GM18526 (cell line): ENCODE data around the gene TTC22.
A peak's percentile ranks its signal among the peaks of the same experiment; 100 is the strongest.

Source experiments
- POLR2A ChIP-seq: IDR thresholded peaks from 3 replicates; pipeline ENCODE4 v1.6.1; 2011; ENCODE audit not compliant: insufficient read length; ENCODE audit errors: extremely low read depth

The TTC22 gene

DNA sequence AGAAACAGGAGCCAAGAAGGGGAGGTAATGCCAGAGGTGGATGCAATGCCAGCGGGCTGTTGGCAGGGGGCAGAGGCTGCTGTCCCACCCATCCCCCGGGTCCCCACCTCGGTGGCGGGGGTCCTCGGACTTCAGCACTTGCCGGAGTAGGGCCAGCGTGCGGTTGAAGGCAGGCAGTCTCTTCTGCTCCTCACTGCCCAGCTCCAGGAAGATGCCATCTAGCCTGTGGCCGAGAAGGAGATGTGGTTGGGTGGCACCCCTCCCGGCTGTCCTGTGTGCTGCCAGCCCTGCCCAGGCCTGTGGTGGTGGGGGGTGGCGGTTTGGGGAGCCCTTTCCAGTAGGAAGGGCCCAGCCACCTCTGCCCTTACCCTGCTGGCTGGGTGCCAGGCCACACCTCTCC lies 13.5 kb downstream of the TTC22 start:
- no peak for TF ChIP-seq POLR2A

DNA sequence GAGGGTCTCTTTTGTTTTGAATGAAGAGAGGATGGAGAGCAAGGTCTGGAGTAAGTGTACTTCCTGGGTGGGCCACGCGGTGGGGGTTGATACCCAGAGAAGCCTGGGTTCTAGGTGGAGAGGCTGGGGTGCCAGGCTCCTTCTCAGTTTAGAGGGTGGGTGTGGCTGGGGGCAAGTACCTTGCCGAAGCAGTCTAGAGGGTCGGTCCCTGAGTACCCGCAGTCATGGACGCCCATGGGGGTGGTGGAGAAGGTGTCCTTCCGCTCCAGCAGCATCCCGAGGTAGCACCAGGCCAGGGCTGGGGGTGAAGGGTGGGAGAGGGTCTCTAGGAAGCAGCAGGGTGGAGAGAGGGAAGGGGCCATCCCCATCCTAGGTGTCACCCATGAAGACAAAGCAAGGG lies 14.3 kb downstream of the TTC22 start:
- no peak for TF ChIP-seq POLR2A

DNA sequence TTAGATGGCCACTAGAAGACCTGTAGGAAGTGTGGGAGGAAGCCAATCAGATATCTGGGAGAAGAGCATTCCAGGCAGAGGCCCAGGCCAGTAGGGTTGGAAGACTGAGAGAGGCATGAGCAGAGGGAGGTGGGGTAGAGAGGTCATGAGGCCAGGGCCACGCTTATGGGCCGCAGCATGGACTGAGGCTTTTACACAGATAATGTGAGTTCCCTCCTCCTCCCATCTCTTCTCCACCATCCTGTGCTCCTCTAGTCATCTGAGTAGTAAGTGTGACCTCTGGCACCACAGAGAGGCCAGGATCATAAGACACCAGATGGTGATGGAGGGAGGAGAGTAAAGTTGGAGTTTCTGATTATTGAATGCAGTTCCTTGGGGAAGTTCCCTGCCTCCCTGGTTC lies 17.1 kb downstream of the TTC22 start:
- no peak for TF ChIP-seq POLR2A

GRCh38 chr1:54782588-54782987 lies 18.5 kb downstream of the TTC22 start:
- no peak for TF ChIP-seq POLR2A

DNA sequence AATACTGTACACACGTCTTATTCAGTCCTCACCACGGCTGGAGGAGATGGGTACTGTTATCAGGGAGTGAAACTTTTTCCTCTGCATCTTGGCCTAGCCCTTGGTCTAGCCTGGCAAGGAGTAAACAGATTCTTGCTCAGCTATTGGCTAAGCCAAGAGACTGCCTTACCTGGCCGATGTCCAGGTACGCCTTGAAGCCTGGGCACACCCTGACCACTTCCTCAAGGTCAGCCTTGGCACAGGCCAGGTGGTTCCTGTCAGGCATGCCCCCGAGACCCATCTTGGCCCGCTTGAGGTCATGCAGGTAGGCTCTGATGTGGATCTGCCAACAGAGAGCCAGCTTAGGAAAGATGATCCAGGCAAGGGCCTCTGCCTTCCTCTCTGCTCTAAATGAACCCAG lies 19.0 kb downstream of the TTC22 start:
- no peak for TF ChIP-seq POLR2A

- no peak for TF ChIP-seq POLR2A
These were observed 19.9 kb downstream of the TTC22 start for GRCh38 chr1:54781023-54781723.

- no peak for TF ChIP-seq POLR2A
These were observed 23.7 kb downstream of the TTC22 start for GRCh38 chr1:54777431-54777830.

- no peak for TF ChIP-seq POLR2A
These were observed 24.1 kb downstream of the TTC22 start for GRCh38 chr1:54777011-54777410.

DNA sequence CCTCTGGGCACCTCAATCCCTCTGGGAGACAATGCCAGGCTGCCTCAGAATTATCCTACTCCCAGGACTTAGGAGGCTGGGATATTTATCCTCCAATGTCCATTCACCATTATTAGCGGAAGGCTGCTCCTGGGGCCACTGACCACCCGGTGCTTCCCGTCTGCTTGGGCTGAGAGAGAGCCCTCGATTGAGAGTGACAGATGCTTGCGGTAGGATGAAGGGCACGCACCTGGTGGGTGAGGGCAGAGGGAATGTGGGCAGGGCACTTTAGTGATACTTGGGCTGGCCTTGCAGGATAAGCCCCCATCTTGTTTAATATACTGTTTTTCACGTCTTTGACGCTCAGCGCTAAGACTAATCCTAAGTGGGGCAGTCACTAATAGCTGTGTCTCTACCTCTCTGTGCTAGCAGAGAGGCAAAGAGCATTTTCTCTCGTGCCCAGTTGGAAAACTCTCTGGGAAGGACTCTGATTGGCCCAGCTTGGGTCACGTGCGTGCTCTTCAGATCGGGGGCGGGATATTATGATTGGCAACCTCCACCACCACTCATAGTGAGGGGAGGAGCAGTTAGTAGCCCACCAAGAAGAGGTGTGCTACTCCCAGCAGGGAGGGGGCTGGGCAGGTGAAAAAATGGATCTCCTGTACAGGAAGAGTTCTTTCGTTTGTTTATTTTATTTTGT lies 26.2 kb downstream of the TTC22 start:
- TF ChIP-seq POLR2A, result no peak

- no peak for TF ChIP-seq POLR2A
These were observed 28.2 kb downstream of the TTC22 start for GRCh38 chr1:54772951-54773350.

DNA sequence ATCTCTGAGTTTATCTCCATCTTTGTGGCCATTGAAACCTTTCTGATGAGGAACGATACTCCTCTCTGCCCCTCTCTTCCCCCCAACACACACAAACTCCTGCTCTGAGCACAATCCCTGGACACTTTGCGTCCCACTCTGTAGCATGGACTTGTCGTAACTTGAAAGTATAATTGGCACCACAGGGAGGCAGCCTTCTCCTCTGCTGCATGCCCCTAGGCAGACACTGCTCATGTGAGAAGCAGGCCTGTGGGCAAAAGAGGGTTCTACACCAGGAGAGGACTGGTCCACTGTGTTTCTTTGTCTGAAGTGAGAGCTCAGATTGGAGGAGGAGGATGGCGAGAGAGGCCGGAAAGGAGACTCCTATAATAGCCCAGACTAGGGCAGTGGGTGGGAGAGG lies 33.0 kb downstream of the TTC22 start:
- no peak for TF ChIP-seq POLR2A

GRCh38 chr1:54767526-54767925 lies 33.6 kb downstream of the TTC22 start:
- TF ChIP-seq POLR2A, result no peak

DNA sequence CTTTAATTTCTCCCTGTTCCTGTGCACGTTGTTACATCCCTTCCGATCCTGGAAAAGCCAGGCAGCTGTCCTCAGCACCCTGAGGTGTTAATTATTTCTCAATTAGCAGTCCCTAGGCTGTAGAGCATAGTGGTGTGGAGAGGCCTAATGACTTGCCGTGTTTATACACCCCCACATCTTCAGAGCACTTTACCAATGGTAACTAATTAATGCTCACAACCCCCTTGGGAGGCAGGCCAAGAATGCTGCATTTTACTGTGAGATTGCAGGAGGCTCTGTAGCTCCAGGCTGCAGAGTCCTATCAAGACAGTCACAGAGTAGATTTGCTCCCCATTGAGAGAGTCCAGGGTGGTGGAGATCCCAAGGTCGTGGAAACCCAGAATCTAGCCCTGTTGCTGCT lies 34.4 kb downstream of the TTC22 start:
- TF ChIP-seq POLR2A, result no peak

- TF ChIP-seq POLR2A, result no peak
These were observed 36.1 kb downstream of the TTC22 start for GRCh38 chr1:54764922-54765561.

DNA sequence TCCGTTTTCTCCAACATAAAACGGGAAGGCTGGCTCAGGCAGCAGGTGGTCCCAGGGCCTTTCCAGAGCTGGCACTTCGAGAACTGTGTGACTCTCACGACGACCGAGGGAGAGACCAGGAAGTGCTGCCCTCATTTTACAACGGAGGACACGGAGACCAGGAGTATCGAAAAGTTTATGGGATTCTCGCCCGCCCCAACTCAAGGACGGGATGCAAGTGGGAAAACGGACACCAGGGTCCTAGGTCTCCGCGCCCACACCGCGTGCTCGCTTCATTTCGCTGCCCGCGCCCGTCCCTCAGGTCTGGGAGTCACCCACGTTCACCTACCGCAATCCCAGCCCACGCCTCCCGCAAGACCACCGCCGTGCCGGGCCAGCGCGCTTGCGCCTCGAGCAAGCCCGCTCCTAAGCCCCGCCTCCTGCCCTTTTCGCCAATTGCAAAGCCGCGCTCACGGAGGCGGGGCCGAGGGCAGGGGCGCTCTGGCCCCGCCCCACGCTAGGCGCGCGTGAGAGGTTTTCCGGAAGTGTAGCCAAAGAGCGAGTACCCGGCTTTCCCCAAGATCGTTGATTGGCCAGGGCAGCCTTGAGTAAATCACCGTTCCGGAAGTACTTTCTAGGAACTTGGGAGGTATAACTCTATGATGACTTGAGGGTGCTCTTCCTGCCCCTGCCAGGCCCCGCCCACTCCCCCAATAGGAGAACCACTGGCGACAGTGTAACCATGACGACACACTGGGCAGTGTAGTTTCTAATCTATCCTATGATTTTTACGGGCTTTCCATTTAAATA lies 36.8 kb downstream of the TTC22 start, which contains the start of gene PARS2:
Gene PARS2, minus strand, starts transcription at position 391 of the 789 bp plus-strand sequence. CDS start 5,362 bp downstream, outside the sequence.
- TF ChIP-seq POLR2A, result peak; percentile 73

GRCh38 chr1:54763816-54764132 lies 37.3 kb downstream of the TTC22 start:
- TF ChIP-seq POLR2A, result no peak
